HUES48 (cell line): ENCODE measurements around the gene ARHGAP18.

Experiments
- H3K27ac ChIP-seq: one replicate; pipeline ENCODE4 v1.7.0; 2013; ENCODE audit warnings: low read depth, low read length, inconsistent platforms
- H3K27me3 ChIP-seq: 2 replicates; pipeline ENCODE4 v1.6.1; 2013; ENCODE audit warnings: mild to moderate bottlenecking, low read length; ENCODE audit not compliant: control insufficient read depth, insufficient read depth
- H3K36me3 ChIP-seq: 2 replicates; pipeline ENCODE4 v1.6.1; 2013; ENCODE audit warnings: low read length; ENCODE audit not compliant: control insufficient read depth, insufficient read depth
- H3K4me1 ChIP-seq: 2 replicates; pipeline ENCODE4 v1.6.1; 2013; ENCODE audit warnings: mild to moderate bottlenecking, low read length; ENCODE audit not compliant: control insufficient read depth, insufficient read depth
- H3K4me3 ChIP-seq: 2 replicates; pipeline ENCODE4 v1.5.1; 2013; ENCODE audit warnings: mild to moderate bottlenecking, low read depth, low read length
- H3K9ac ChIP-seq: 2 replicates; pipeline ENCODE4 v1.6.1; 2013; ENCODE audit warnings: mild to moderate bottlenecking, low read depth, low read length, moderate library complexity
- H3K9me3 ChIP-seq: 2 replicates; pipeline ENCODE4 v1.6.1; 2013; ENCODE audit warnings: low read length; ENCODE audit not compliant: control insufficient read depth, insufficient read depth

Gene ARHGAP18

GRCh38 chr6:129719692-129720091 lies 9.7 kb upstream of the ARHGAP18 start:
- no peaks in the 10 kb centered on the region for H3K36me3 ChIP-seq
- H3K9ac ChIP-seq, result no peak overlapping the region
- no peak overlapping the region for H3K27ac ChIP-seq
- H3K27me3 ChIP-seq, result no peaks in the 10 kb centered on the region
- 0 out of 2 replicates have a peak, but pooled peaks cover 4% of the 10 kb centered on the region for H3K4me1 ChIP-seq
- no peak overlapping the region for H3K4me3 ChIP-seq
- H3K9me3 ChIP-seq, result no peaks in the 10 kb centered on the region

- no peak overlapping the region for H3K9ac ChIP-seq
- H3K4me3 ChIP-seq, result no peak overlapping the region
- no peaks in the 10 kb centered on the region for H3K27me3 ChIP-seq
- no peak overlapping the region for H3K27ac ChIP-seq
- no peaks in the 10 kb centered on the region for H3K9me3 ChIP-seq
- H3K4me1 ChIP-seq, result no peaks in the 10 kb centered on the region
- H3K36me3 ChIP-seq, result no peaks in the 10 kb centered on the region
These were observed 7.3 kb upstream of the ARHGAP18 start for GRCh38 chr6:129717277-129717676.

GRCh38 chr6:129713806-129714333 lies 3.9 kb upstream of the ARHGAP18 start:
- Histone ChIP-seq H3K9ac (no peak overlapping the region), H3K9me3 (no peaks in the 10 kb centered on the region), H3K4me1 (peaks cover 11% of the 10 kb centered on the region), H3K4me3 (no peak overlapping the region), H3K36me3 (no peaks in the 10 kb centered on the region), H3K27ac (no peak overlapping the region), H3K27me3 (no peaks in the 10 kb centered on the region)

DNA sequence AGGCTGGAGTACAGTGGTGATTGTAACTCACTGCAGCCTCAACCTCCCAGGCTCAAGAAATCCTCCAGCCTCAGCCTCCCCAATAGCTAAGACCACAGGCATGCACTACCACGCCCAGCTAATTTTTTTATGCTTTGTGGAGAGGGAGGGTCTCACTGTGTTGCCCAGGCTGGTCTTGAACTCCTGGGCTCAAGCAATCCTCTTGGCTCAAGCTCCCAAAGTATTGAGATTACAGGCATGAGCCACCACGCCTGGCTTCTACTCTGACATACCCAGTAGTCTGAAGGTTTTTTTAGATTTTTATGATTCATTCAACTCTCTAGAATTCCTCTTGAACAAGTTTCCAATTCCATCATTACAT lies 1.3 kb upstream of the ARHGAP18 start:
- Histone ChIP-seq H3K4me3 (no peak overlapping the region; the same call in 1 of the 2 replicates), H3K27me3 (no peaks in the 10 kb centered on the region), H3K36me3 (no peaks in the 10 kb centered on the region), H3K9me3 (no peaks in the 10 kb centered on the region), H3K9ac (no peak overlapping the region), H3K4me1 (peaks cover 11% of the 10 kb centered on the region), H3K27ac (peak overlapping the region; percentile 7)

- H3K4me3 ChIP-seq, result peak overlapping the region; percentile 73
- H3K9ac ChIP-seq, result no peak overlapping the region
- H3K27ac ChIP-seq, result peak overlapping the region; percentile 23
- no peaks in the 10 kb centered on the region for H3K27me3 ChIP-seq
- H3K4me1 ChIP-seq, result peaks cover 11% of the 10 kb centered on the region
- H3K36me3 ChIP-seq, result no peaks in the 10 kb centered on the region
- H3K9me3 ChIP-seq, result no peaks in the 10 kb centered on the region
These were observed 683 bp upstream of the ARHGAP18 start for GRCh38 chr6:129710450-129711270.

DNA sequence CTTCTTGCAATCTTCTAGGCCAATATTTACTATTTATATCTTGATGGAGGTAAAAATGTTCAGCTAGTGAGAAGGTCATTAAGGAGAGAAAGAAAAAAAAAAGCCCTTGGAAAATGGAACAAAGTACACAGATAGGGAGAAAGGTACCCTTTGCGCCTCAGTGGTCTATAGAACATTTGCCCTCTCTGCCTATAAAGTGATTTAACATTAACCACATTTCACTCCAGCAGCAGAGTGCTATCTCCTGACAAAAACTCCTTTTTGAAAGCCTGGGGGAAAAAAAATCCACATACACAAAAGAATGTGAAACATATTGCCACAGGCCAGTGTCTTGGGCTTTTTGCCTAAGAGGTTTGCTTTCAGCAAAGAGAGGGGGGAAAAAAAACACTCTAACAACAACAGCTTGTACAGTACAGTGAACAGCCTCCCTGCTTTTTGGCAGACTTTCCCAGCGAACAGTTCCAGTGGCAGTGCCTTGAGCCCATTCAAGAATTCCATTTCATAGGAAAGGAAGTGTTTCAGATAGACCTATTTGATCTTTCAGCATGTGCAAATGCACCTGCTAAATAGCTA lies 695 bp downstream of the ARHGAP18 start:
- Histone ChIP-seq H3K4me3 (peak overlapping the region; percentile 73), H3K27me3 (no peaks in the 10 kb centered on the region), H3K9me3 (no peaks in the 10 kb centered on the region), H3K27ac (peak overlapping the region; percentile 72), H3K36me3 (no peaks in the 10 kb centered on the region), H3K4me1 (peaks cover 11% of the 10 kb centered on the region), H3K9ac (no peak overlapping the region)

GRCh38 chr6:129708496-129709195 lies 1.3 kb downstream of the ARHGAP18 start:
- no peak overlapping the region for H3K27ac ChIP-seq
- no peaks in the 10 kb centered on the region for H3K9me3 ChIP-seq
- no peak overlapping the region for H3K9ac ChIP-seq
- H3K4me1 ChIP-seq, result peaks cover 11% of the 10 kb centered on the region
- no peak overlapping the region; the same call in 1 of the 2 replicates for H3K4me3 ChIP-seq
- H3K27me3 ChIP-seq, result no peaks in the 10 kb centered on the region
- no peaks in the 10 kb centered on the region for H3K36me3 ChIP-seq

GRCh38 chr6:129707882-129708495 lies 2.0 kb downstream of the ARHGAP18 start:
- H3K4me3 ChIP-seq, result no peak overlapping the region

DNA sequence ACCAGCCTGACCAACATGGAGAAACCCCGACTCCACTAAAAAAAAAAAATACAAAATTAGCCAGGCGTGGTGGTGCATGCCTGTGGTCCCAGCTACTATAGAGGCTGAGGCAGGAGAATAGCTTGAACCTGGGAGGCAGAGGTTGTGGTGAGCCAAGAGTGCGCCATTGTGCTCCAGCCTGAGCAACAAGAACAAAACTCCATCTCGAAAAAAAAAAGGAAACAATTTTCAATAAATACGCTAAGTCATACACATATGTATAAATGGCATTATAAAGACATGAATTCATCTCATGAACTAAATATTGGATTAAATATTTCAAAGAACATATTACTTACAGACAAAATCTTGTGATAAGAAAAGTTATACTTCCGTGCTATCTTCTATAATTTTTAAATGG lies 2.9 kb downstream of the ARHGAP18 start:
- Histone ChIP-seq H3K9ac (no peak overlapping the region), H3K27ac (no peak overlapping the region), H3K27me3 (no peaks in the 10 kb centered on the region), H3K4me1 (peaks cover 11% of the 10 kb centered on the region), H3K4me3 (no peak overlapping the region), H3K36me3 (no peaks in the 10 kb centered on the region), H3K9me3 (no peaks in the 10 kb centered on the region)

More at GRCh38 chr6:129707882-129708495, 2.0 kb downstream of the ARHGAP18 start:
- Histone ChIP-seq H3K27me3 (no peaks in the 10 kb centered on the region), H3K27ac (no peak overlapping the region), H3K36me3 (no peaks in the 10 kb centered on the region), H3K4me1 (peaks cover 11% of the 10 kb centered on the region), H3K9ac (no peak overlapping the region), H3K9me3 (no peaks in the 10 kb centered on the region)

DNA sequence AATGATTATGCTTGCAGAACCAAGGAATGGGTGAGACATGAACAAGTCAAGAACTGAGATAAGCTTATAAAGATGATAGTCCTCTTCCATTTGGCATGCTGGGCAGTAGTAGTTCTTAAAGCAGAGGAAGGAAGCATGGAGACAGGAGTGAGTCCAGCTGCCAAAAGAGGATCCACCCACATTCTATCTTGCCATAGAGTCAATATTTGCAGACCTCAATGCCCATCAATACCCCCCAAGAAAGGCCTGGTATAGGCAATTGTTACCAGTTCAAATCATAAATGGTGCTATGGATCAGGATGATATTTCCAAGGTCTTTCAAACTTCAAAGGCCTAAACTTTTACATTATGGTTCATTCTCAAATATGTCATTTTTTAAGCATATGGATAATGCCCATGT lies 4.8 kb downstream of the ARHGAP18 start:
- no peak overlapping the region for H3K4me3 ChIP-seq
- no peaks in the 10 kb centered on the region; the same call in 1 of the 2 replicates for H3K4me1 ChIP-seq
- no peaks in the 10 kb centered on the region for H3K9me3 ChIP-seq
- no peaks in the 10 kb centered on the region for H3K36me3 ChIP-seq
- no peak overlapping the region for H3K27ac ChIP-seq
- no peaks in the 10 kb centered on the region for H3K27me3 ChIP-seq
- no peak overlapping the region for H3K9ac ChIP-seq
